ENCODE results near the gene HADHA.

HADHA gene

GRCh38 chr2:26150243-26150642 is 94.2 kb downstream of the HADHA start:
- in situ Hi-C loops (cut with HindIII; ENCODE audit: low sequenced_read_pairs): no loop called here
- TF ChIP-seq CTCF (IDR thresholded peaks at IDR 0.05; ENCODE audit: low read depth, low read length, missing control alignments): no peak
- H3K4me3 ChIP-seq (ENCODE audit: low read depth, low read length): no peak overlapping the region
- no peak for DNase-seq (ENCODE audit: low read depth)

GRCh38 chr2:26148501-26148900 is 95.9 kb downstream of the HADHA start:
- in situ Hi-C loops (cut with HindIII; ENCODE audit: low sequenced_read_pairs): no loop called here
- peak; percentile 13 for DNase-seq (ENCODE audit: low read depth)
- no peak for TF ChIP-seq CTCF (IDR thresholded peaks at IDR 0.05; ENCODE audit: low read depth, low read length, missing control alignments)
- no peak overlapping the region for H3K4me3 ChIP-seq (ENCODE audit: low read depth, low read length)

- in situ Hi-C loops (cut with HindIII; ENCODE audit: low sequenced_read_pairs): no loop called here
- peak; percentile 40 for DNase-seq (ENCODE audit: low read depth)
Observed at GRCh38 chr2:26144953-26145680, 99.3 kb downstream of the HADHA start.

GRCh38 chr2:26144031-26144430 is 100.4 kb downstream of the HADHA start:
- in situ Hi-C loops (cut with HindIII; ENCODE audit: low sequenced_read_pairs): no loop called here
- DNase-seq (ENCODE audit: low read depth): no peak
- no peak overlapping the region for H3K4me3 ChIP-seq (ENCODE audit: low read depth, low read length)
- TF ChIP-seq CTCF (IDR thresholded peaks at IDR 0.05; ENCODE audit: low read depth, low read length, missing control alignments): no peak

More at GRCh38 chr2:26144953-26145680, 99.3 kb downstream of the HADHA start:
- H3K4me3 ChIP-seq (ENCODE audit: low read depth, low read length): no peak overlapping the region
- TF ChIP-seq CTCF (IDR thresholded peaks at IDR 0.05; ENCODE audit: low read depth, low read length, missing control alignments): peak; percentile 73

- no peak for DNase-seq (ENCODE audit: low read depth)
- no peak for TF ChIP-seq CTCF (IDR thresholded peaks at IDR 0.05; ENCODE audit: low read depth, low read length, missing control alignments)
- in situ Hi-C loops (cut with HindIII; ENCODE audit: low sequenced_read_pairs): no loop called here
- H3K4me3 ChIP-seq (ENCODE audit: low read depth, low read length): no peak overlapping the region
Observed at GRCh38 chr2:26141145-26141769, 103.2 kb downstream of the HADHA start.
